Activated CD8-positive, alpha-beta T cell treated with anti-CD3 and anti-CD28 coated beads, Interleukin-2, amount 10 ng/mL, durations not matched to agents 7 days and 5 days (primary cell): Measurements from ENCODE around the gene FERMT2. TPM values are rescaled to one million over a fixed set of nuclear protein-coding genes. Genes with fewer than 3 reads are reported as not detected.

Source experiments
- ATAC-seq: fragments of 150-1000 bp; cut with Tn5 transposase; one replicate; pipeline ENCODE4 v1.10.0; 2021; ENCODE audit warnings: moderate library complexity
- CTCF ChIA-PET: fragments of 350-600 bp; sonication (Branson Sonifier 250); formaldehyde crosslinking; loops from one replicate; lab custom pipeline; 2021; ENCODE audit warnings: antibody characterized with exemption; lab: Charles Lee
- POLR2A ChIA-PET: fragments of 350-600 bp; sonication (Branson Sonifier 250); formaldehyde crosslinking; loops from one replicate; lab custom pipeline; 2021; ENCODE audit warnings: antibody characterized with exemption; lab: Charles Lee
- DNase-seq: peaks from one replicate; pipeline ENCODE4 v3.0.0-alpha.2; 2020
- H3K27ac Mint-ChIP-seq: one replicate; pipeline ENCODE4 v1.8.0; 2021; ENCODE audit warnings: mild to moderate bottlenecking, mixed read lengths
- H3K27me3 Mint-ChIP-seq: one replicate; pipeline ENCODE4 v1.8.0; 2021; ENCODE audit warnings: low read depth, mixed read lengths
- H3K36me3 Mint-ChIP-seq: one replicate; pipeline ENCODE4 v1.8.0; 2021; ENCODE audit warnings: low read depth, mixed read lengths
- H3K4me1 Mint-ChIP-seq: one replicate; pipeline ENCODE4 v1.8.0; 2021; ENCODE audit warnings: low read depth, mixed read lengths
- H3K4me3 Mint-ChIP-seq: one replicate; pipeline ENCODE4 v1.8.0; 2021; ENCODE audit warnings: mild to moderate bottlenecking, mixed read lengths
- H3K9me3 Mint-ChIP-seq: one replicate; pipeline ENCODE4 v1.8.0; 2022; ENCODE audit warnings: mixed read lengths; ENCODE audit not compliant: insufficient read depth
- total RNA-seq, 2 experiments: library from RNA; stranded (reverse); gene quantifications; one replicate each; pipeline ENCODE4 v1.2.3, GENCODE V29; 2021

Gene FERMT2
- total RNA-seq, 2 experiments from 2014 or later, result not detected

- no peaks in the 10 kb centered on the region for H3K9me3 Mint-ChIP-seq
- H3K4me1 Mint-ChIP-seq, result peaks cover 32% of the 10 kb centered on the region
- peak; percentile 98 for ATAC-seq
- DNase-seq, result peak; percentile 62
- H3K27me3 Mint-ChIP-seq, result no peaks in the 10 kb centered on the region
- no peaks in the 10 kb centered on the region for H3K36me3 Mint-ChIP-seq
- no peak overlapping the region for H3K4me3 Mint-ChIP-seq
- H3K27ac Mint-ChIP-seq, result peak overlapping the region; percentile 73
- ChIA-PET POLR2A (no interaction called here), CTCF (interaction anchor here (0.9 to 1.3 kb wide), 3 partner anchors 42 to 377 kb away, joined by 3 to 6 read pairs (median 3); no protein-coding TSS in a partner anchor)
These were observed 32.4 kb downstream of the FERMT2 start for GRCh38 chr14:52918486-52918885.

- ChIA-PET POLR2A (no interaction called here), CTCF (interaction anchor here (0.9 to 1.6 kb wide), 3 partner anchors 43 to 378 kb away, joined by 3 to 4 read pairs (median 3); no protein-coding TSS in a partner anchor)
- Mint-ChIP-seq H3K9me3 (no peaks in the 10 kb centered on the region), H3K27ac (peak overlapping the region; percentile 74), H3K4me1 (peaks cover 32% of the 10 kb centered on the region), H3K36me3 (no peaks in the 10 kb centered on the region), H3K27me3 (no peaks in the 10 kb centered on the region), H3K4me3 (no peak overlapping the region)
- ATAC-seq (peak; percentile 43), DNase-seq (peak; percentile 35)
These were observed 33.1 kb downstream of the FERMT2 start for GRCh38 chr14:52917735-52918134.

GRCh38 chr14:52914295-52914694 lies 36.6 kb downstream of the FERMT2 start:
- no peaks in the 10 kb centered on the region for H3K36me3 Mint-ChIP-seq
- no peak overlapping the region for H3K27ac Mint-ChIP-seq
- H3K9me3 Mint-ChIP-seq, result no peaks in the 10 kb centered on the region
- ATAC-seq (no peak), DNase-seq (no peak)
- H3K27me3 Mint-ChIP-seq, result peaks cover 1% of the 10 kb centered on the region
- ChIA-PET POLR2A (no interaction called here), CTCF (no interaction called here)
- no peak overlapping the region for H3K4me3 Mint-ChIP-seq
- H3K4me1 Mint-ChIP-seq, result peaks cover 21% of the 10 kb centered on the region

- Mint-ChIP-seq H3K4me1 (peaks cover 10% of the 10 kb centered on the region), H3K27ac (no peak overlapping the region), H3K4me3 (no peak overlapping the region), H3K9me3 (no peaks in the 10 kb centered on the region), H3K36me3 (no peaks in the 10 kb centered on the region), H3K27me3 (peaks cover 5% of the 10 kb centered on the region)
- ATAC-seq (no peak), DNase-seq (no peak)
- CTCF ChIA-PET, result interaction anchor here (0.8 kb wide), 1 partner anchor 9 kb away, joined by 3 read pairs; no protein-coding TSS in a partner anchor
- POLR2A ChIA-PET, result no interaction called here
These were observed 37.6 kb downstream of the FERMT2 start for GRCh38 chr14:52913271-52913670.

GRCh38 chr14:52911904-52912303 lies 38.9 kb downstream of the FERMT2 start:
- no peaks in the 10 kb centered on the region for H3K9me3 Mint-ChIP-seq
- H3K4me3 Mint-ChIP-seq, result no peak overlapping the region
- CTCF ChIA-PET, result no interaction called here
- POLR2A ChIA-PET, result no interaction called here
- peaks cover 8% of the 10 kb centered on the region for H3K27me3 Mint-ChIP-seq
- no peaks in the 10 kb centered on the region for H3K36me3 Mint-ChIP-seq
- ATAC-seq (no peak), DNase-seq (no peak)
- no peaks in the 10 kb centered on the region for H3K4me1 Mint-ChIP-seq
- no peak overlapping the region for H3K27ac Mint-ChIP-seq

- Mint-ChIP-seq H3K4me3 (no peak overlapping the region), H3K27ac (no peak overlapping the region), H3K4me1 (no peaks in the 10 kb centered on the region), H3K36me3 (no peaks in the 10 kb centered on the region), H3K27me3 (peaks cover 8% of the 10 kb centered on the region), H3K9me3 (no peaks in the 10 kb centered on the region)
- CTCF ChIA-PET, result no interaction called here
- DNase-seq (no peak), ATAC-seq (no peak)
- POLR2A ChIA-PET, result no interaction called here
These were observed 40.3 kb downstream of the FERMT2 start for GRCh38 chr14:52910572-52910971.

GRCh38 chr14:52907949-52908348 lies 42.9 kb downstream of the FERMT2 start:
- CTCF ChIA-PET, result interaction anchor here (0.5 kb wide), 1 partner anchor 27 kb away, joined by 3 read pairs; no protein-coding TSS in a partner anchor
- POLR2A ChIA-PET, result no interaction called here
- no peak for DNase-seq
- H3K4me1 Mint-ChIP-seq, result no peaks in the 10 kb centered on the region
- no peak overlapping the region for H3K27ac Mint-ChIP-seq
- peaks cover 8% of the 10 kb centered on the region for H3K27me3 Mint-ChIP-seq
- no peak for ATAC-seq
- no peak overlapping the region for H3K4me3 Mint-ChIP-seq
- no peaks in the 10 kb centered on the region for H3K36me3 Mint-ChIP-seq
- H3K9me3 Mint-ChIP-seq, result no peaks in the 10 kb centered on the region

GRCh38 chr14:52906141-52906601 lies 44.7 kb downstream of the FERMT2 start:
- Mint-ChIP-seq H3K27me3 (peaks cover 8% of the 10 kb centered on the region), H3K4me3 (no peak overlapping the region), H3K27ac (no peak overlapping the region), H3K9me3 (no peaks in the 10 kb centered on the region), H3K36me3 (no peaks in the 10 kb centered on the region), H3K4me1 (no peaks in the 10 kb centered on the region)
- no peak for ATAC-seq
- CTCF ChIA-PET, result no interaction called here
- POLR2A ChIA-PET, result no interaction called here
- DNase-seq, result no peak

GRCh38 chr14:52902971-52903619 lies 47.8 kb downstream of the FERMT2 start:
- ChIA-PET POLR2A (no interaction called here), CTCF (no interaction called here)
- Mint-ChIP-seq H3K27ac (no peak overlapping the region), H3K4me3 (no peak overlapping the region), H3K27me3 (peaks cover 3% of the 10 kb centered on the region), H3K9me3 (no peaks in the 10 kb centered on the region), H3K4me1 (no peaks in the 10 kb centered on the region), H3K36me3 (no peaks in the 10 kb centered on the region)
- DNase-seq (no peak), ATAC-seq (no peak)

- ATAC-seq (no peak), DNase-seq (no peak)
- POLR2A ChIA-PET, result no interaction called here
- H3K36me3 Mint-ChIP-seq, result no peaks in the 10 kb centered on the region
- H3K4me1 Mint-ChIP-seq, result no peaks in the 10 kb centered on the region
- CTCF ChIA-PET, result no interaction called here
- no peaks in the 10 kb centered on the region for H3K27me3 Mint-ChIP-seq
- H3K9me3 Mint-ChIP-seq, result no peaks in the 10 kb centered on the region
- no peak overlapping the region for H3K4me3 Mint-ChIP-seq
- no peak overlapping the region for H3K27ac Mint-ChIP-seq
These were observed 49.4 kb downstream of the FERMT2 start for GRCh38 chr14:52901357-52901980.

- H3K36me3 Mint-ChIP-seq, result no peaks in the 10 kb centered on the region
- H3K27ac Mint-ChIP-seq, result no peak overlapping the region
- CTCF ChIA-PET, result no interaction called here
- no peaks in the 10 kb centered on the region for H3K4me1 Mint-ChIP-seq
- POLR2A ChIA-PET, result no interaction called here
- DNase-seq (no peak), ATAC-seq (no peak)
- H3K9me3 Mint-ChIP-seq, result no peaks in the 10 kb centered on the region
- peaks cover 2% of the 10 kb centered on the region for H3K27me3 Mint-ChIP-seq
- H3K4me3 Mint-ChIP-seq, result no peak overlapping the region
These were observed 50.1 kb downstream of the FERMT2 start for GRCh38 chr14:52900731-52901130.

GRCh38 chr14:52898496-52898895 lies 52.4 kb downstream of the FERMT2 start:
- DNase-seq, result no peak
- CTCF ChIA-PET, result no interaction called here
- POLR2A ChIA-PET, result no interaction called here

More at GRCh38 chr14:52898496-52898895, 52.4 kb downstream of the FERMT2 start:
- H3K27ac Mint-ChIP-seq, result no peak overlapping the region
- peaks cover 4% of the 10 kb centered on the region for H3K27me3 Mint-ChIP-seq
- no peaks in the 10 kb centered on the region for H3K9me3 Mint-ChIP-seq
- H3K36me3 Mint-ChIP-seq, result no peaks in the 10 kb centered on the region
- H3K4me1 Mint-ChIP-seq, result peaks cover 5% of the 10 kb centered on the region
- no peak for ATAC-seq
- no peak overlapping the region for H3K4me3 Mint-ChIP-seq
